HG03439 (cell line): Measurements from ENCODE around the gene NR2E3.
"Not testable (repeated sequence)": the region's sequence is repeated elsewhere in the genome, so short reads cannot be mapped to it uniquely, and the experiment has no call there.

Experiments
- ATAC-seq: cut with Tn5 transposase; IDR thresholded peaks from one replicate; pipeline ENCODE4 v1.9.1; 2021; ENCODE audit warnings: mild to moderate bottlenecking, moderate library complexity; ENCODE audit not compliant: unreplicated experiment

The NR2E3 gene

GRCh38 chr15:71813723-71814470, 3.5 kb downstream of the NR2E3 start:
- ATAC-seq = no peak

DNA sequence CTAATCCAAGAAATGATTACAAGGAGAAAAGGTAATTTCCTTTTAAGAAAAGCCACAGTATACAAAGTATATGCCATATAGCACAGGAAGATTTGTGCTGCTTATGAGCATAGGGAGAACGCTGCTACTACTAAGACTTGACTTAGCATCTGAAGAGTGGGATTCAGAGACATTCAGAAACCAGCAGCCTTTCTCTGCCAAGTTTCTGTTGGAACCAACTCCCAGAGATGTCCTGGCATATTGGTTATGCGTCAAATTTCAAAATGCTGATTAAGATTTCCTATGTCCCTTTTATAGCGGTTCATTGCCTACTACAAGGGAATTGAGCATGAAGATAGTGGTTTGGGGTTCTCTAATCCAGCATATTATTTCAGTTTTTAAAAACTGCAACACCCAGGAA, 4.9 kb downstream of the NR2E3 start:
- no peak for ATAC-seq

DNA sequence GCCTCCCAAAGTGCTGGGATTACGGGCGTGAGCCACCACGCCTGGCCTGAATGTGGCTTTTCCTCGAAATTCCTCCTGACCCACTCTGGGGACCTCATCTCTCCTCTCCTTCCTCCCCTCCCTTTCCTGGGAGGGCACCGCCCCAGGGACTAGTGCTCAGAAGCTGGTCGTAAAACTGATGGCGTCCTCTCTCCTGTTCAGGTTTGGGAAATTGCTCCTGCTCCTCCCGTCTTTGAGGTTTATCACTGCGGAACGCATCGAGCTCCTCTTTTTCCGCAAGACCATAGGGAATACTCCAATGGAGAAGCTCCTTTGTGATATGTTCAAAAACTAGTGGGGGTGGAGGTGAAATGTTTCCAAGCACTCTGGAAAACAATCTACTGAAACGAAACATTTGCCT, 7.0 kb downstream of the NR2E3 start:
- ATAC-seq = no peak

DNA sequence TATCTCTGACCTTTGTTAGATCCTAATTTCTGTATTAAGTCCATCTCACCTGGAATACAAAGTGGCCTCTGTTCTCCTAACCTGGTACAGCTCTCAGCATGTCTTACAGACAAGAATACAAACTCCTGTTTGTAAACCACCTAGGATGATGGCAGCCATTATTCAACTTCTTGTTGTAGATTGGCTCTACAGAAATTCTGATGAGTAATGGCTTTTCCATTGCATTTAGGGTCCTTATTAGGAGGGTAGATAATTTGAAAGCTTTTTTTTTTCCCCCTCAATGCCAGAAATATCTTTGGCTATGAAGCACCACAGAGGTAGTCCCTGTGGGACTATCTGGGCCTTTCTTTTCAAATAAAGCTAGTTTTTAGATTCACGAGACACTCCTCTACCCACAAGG, 9.8 kb downstream of the NR2E3 start:
- ATAC-seq = no peak

DNA sequence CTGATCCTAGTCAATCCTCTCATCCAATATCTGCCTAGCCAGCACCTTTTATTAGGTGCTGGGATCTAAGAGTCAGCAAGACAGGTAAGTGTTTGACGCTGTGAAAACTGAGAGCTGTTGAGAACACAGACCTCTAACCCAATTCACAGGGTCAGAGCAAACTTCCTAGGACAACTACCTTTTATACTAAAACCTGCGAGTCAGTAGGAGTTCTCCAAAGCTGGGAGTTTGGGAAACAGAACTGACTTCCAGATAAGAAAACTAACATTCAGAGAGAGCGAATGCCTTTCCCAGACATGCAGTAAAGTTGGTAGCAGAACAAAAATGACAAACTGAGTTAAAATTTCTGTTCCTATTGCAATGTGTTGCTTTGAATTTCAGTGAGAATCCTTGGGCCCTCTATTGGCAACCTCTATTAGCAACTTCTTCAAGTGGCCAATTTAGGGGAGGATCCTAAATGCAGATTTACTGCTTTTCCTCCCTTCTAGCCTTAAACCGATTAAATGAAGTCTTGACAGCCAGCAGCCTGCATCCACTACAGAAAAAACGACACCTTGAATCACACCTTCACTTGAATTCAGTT, 11.3 kb downstream of the NR2E3 start:
- no peak for ATAC-seq

DNA sequence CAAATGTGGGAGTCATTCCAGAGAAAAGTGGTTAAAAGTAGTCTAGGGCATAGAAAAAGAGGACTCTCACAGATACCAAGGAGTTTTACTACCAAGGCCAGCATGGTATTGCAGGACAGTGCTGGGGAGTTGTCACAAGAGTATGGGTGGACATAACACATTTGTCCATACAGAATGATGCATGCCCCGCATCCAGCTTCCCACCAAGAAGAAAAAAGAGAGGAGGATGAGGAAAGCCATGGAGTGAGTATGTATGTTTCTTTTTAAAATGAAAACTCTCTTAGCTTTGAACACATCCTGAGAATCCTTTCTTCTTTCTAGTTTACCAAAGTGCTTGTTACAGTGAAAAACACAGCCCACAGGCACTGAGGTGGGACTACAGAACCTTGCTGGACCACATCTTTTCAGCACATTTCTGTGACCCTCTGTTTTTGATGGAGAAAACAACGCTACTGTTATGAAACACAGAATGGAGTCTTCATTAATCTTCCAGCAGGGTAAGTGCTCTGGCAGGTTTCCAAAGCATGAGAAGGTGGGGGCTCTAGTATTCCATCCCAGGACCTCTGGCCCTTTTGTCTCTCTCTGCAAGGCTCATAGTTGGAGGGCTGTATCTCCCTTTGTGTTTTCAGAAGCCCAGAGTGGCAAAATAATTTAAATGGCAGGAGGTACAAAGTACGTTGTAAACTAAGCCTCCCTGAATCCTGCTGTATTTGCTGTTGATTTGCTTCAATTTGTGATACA, 12.7 kb downstream of the NR2E3 start:
- ATAC-seq = no peak

GRCh38 chr15:71823801-71824200, 13.4 kb downstream of the NR2E3 start:
- no peak for ATAC-seq

DNA sequence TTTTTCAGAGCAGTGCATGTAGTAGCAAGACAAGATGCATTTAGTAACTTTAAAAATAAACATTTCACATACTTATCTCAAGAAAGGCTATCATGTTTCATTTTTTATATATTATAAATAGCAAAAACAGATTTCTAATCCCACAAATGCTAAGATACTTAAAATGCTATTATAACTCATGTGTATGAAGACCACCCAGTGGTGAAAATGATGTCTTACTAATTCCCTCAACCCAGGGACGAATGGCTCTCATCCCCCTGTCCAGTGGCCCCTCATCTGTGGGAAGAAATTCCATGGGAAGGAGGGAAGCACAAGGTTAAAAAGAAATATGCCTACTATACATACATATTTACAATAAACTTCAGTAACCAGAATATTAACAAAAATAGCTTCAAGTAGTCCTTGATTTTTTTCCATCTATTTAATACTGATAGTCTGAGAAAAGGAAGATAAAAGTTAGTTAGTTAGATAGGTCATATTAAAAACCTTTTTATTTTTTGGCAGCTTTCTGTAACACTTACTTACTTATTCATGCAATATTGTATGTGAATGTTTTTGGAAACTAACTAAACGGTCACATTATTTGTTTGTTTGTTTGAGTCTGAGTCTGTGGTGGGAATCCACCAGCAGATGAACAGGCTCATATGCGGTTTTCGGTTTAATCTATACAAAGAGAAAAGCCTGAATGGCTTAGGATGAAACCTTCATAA, 14.8 kb downstream of the NR2E3 start:
- no peak for ATAC-seq

DNA sequence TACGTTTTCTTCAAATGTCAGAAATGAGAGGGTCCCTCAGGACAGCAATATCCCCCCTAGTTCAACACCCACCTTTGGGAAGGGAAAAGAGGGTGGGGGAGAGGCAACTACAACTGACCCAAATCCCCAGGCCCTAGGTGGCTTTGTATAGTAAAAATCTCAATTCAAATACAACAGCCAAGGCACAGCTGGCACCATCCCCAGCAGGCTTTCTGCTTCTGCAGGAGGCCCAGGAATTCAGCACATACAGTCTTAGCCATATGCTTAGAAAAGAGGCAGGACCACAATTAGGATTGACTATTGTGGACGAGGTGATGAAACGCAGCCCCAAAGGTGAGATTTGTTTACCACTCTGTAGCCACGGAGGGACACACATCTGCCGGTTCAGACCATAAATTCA, 15.8 kb downstream of the NR2E3 start:
- ATAC-seq = no peak

DNA sequence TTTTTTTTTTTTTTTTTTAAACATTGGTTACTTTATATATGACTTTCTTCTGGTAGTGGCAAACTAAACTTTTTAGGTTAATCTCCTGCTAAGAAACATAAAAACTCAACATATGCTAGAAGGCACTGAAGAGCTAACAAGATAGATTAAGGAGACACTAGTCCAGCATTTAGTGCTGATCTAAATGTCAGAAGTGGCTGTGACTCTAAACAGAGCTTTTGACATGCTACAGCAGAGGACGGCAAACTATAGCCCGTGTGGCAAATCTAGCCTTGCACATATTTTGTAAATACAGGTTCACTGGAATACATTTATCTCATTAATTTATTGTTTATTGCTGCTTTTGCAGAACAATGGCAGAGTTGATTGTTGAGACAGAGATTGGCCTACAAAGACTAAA, 20.6 kb downstream of the NR2E3 start:
- no peak for ATAC-seq

DNA sequence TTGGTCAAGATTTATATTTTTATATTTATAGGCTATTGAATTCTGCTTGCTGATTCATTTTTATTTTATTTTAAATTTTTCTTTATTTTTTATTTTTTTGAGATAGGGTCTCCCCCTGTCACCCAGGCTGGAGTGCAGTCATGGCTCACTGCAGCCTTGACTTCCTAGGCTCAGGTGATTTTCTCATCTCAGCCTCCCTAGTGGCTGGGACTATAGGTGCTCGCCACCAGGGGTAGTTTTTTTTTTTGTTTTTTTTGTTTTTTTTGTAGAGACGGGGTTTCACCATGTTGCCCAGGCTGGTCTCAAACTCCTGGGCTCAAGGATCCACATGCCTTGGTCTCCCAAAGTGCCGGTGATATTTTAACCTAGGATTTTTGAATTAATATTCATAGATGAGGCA, 31.2 kb downstream of the NR2E3 start:
- ATAC-seq = no peak

DNA sequence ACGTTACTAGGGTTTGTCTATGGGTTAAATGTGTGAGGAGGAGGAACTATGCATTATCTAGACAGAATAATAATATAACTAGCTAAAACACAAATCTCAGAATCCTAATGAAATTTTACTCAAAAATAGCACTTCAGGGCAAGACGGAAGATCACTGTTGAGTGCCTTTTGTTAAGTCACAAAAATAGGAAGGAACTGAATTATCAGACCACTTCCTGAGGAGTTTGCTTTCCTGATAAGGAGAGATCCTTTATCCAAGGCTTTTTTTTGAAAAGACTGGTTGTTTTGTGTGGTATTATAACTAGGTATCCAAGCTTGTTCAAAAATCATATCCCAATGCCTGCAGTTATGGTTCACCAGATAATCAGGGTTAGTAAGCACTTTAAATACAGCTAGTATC, 34.6 kb downstream of the NR2E3 start:
- no peak for ATAC-seq

GRCh38 chr15:71853543-71853942, 43.2 kb downstream of the NR2E3 start:
- no peak for ATAC-seq

DNA sequence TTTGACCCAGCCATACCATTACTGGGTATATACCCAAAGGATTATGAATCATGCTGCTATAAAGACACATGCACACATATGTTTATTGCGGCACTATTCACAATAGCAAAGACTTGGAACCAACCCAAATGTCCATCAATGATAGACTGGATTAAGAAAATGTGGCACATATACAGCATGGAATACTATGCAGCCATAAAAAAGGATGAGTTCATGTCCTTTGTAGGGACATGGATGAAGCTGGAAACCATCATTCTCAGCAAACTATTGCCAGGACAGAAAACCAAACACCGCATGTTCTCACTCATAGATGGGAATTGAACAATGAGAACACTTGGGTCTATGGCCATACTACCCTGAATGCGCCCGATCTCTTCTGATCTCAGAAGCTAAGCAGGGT, 47.9 kb downstream of the NR2E3 start:
- ATAC-seq = not testable (repeated sequence)
